ENCODE results near the gene SAMD11.

Gene SAMD11

GRCh38 chr1:899636-900317 lies 23.9 kb upstream of the SAMD11 start:
- H3K4me1 ChIP-seq, result peaks cover 0 to 9% (median 4%) of the 10 kb centered on the region in 4 donors
- H3K36me3 ChIP-seq, result no peaks in the 10 kb centered on the region
- intact Hi-C loops (cut with DNase I; ENCODE audit: low total_unique reads), result no loop called here
- no peaks in the 10 kb centered on the region for H3K9me3 ChIP-seq
- peaks cover 0 to 39% of the 10 kb centered on the region in 2 donors for H3K27me3 ChIP-seq
- DNase-seq, result no peak
- H3K27ac ChIP-seq, result no peak overlapping the region
- TF ChIP-seq, protein P1, sequence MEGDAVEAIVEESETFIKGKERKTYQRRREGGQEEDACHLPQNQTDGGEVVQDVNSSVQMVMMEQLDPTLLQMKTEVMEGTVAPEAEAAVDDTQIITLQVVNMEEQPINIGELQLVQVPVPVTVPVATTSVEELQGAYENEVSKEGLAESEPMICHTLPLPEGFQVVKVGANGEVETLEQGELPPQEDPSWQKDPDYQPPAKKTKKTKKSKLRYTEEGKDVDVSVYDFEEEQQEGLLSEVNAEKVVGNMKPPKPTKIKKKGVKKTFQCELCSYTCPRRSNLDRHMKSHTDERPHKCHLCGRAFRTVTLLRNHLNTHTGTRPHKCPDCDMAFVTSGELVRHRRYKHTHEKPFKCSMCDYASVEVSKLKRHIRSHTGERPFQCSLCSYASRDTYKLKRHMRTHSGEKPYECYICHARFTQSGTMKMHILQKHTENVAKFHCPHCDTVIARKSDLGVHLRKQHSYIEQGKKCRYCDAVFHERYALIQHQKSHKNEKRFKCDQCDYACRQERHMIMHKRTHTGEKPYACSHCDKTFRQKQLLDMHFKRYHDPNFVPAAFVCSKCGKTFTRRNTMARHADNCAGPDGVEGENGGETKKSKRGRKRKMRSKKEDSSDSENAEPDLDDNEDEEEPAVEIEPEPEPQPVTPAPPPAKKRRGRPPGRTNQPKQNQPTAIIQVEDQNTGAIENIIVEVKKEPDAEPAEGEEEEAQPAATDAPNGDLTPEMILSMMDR (IDR thresholded peaks at IDR 0.05), result no peak
- H3K4me3 ChIP-seq, result no peak overlapping the region

DNA sequence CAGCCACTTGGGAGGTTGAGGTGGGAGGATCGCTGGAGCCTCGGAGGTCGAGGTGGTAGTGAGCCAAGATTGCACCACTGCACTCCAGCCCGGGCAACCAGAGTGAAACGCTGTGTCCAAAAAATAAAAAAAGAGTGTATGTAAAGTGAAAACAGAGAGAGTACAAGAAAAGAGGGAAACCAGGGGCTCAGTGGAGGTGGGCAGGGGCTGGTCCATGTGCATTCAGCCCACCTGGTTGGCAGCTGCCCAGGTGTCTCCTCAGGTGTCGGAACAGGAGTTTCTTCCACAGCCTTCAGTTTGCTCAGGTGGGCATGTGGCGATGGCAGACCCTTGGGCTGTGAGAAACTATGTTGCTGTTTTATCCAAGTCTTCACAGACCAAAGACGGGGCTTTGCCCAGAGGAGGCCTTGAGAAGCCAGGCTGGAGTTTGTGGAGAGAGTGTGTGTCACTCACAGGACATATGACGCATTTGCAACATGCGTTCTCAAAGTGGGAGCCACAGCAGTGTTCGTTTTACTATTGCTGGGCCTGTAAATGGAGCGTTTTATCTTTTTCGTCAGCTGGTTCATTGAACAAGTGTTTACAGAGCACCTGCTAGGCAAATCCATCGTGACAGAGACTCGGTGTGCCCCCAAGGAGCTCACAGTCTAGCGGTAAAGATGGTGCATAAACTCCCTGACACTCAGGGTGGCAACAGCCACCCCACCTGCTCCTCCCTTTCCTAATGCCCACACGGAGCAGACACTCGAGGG lies 22.4 kb upstream of the SAMD11 start:
- H3K9me3 ChIP-seq, result no peaks in the 10 kb centered on the region
- H3K4me3 ChIP-seq, result no peak overlapping the region
- intact Hi-C loops (cut with DNase I; ENCODE audit: low total_unique reads), result no loop called here
- H3K27me3 ChIP-seq, result peaks cover 0 to 35% of the 10 kb centered on the region in 2 donors
- H3K27ac ChIP-seq, result no peak overlapping the region
- no peaks in the 10 kb centered on the region for H3K36me3 ChIP-seq
- TF ChIP-seq, protein P1 (IDR thresholded peaks at IDR 0.05), result no peak
- DNase-seq, result no peak
- peaks cover 0 to 23% (median 16%) of the 10 kb centered on the region in 4 donors for H3K4me1 ChIP-seq

- peaks cover 0 to 32% (median 20%) of the 10 kb centered on the region in 4 donors for H3K4me1 ChIP-seq
- H3K36me3 ChIP-seq, result no peaks in the 10 kb centered on the region
- TF ChIP-seq, protein P1 (IDR thresholded peaks at IDR 0.05), result no peak
- DNase-seq, result no peak
- H3K27ac ChIP-seq, result no peak overlapping the region
- intact Hi-C loops (cut with DNase I; ENCODE audit: low total_unique reads), result no loop called here
- no peaks in the 10 kb centered on the region for H3K9me3 ChIP-seq
- peaks cover 0 to 29% of the 10 kb centered on the region in 2 donors for H3K27me3 ChIP-seq
- H3K4me3 ChIP-seq, result no peak overlapping the region
These were observed 20.9 kb upstream of the SAMD11 start for GRCh38 chr1:902802-903201.

DNA sequence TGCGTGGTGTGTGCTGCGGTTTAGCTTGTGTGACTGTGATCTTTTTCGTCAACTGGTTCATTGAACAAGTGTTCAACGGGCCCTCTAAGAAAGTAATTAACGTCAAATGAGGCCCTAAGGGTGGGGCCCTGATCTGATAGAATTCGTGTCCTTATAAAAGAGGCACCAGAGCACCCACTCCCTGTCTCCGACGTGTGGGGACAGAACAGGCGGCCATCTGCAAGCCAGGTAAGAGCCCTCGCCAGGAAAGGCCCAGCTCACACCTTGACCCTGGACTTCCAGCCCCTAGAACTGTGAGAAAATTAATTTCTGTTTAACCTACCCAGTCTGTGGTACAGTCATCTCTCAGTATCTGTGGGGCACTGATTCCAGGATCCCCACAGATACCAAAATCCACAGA lies 20.4 kb upstream of the SAMD11 start:
- peaks cover 0 to 24% of the 10 kb centered on the region in 2 donors for H3K27me3 ChIP-seq

DNA sequence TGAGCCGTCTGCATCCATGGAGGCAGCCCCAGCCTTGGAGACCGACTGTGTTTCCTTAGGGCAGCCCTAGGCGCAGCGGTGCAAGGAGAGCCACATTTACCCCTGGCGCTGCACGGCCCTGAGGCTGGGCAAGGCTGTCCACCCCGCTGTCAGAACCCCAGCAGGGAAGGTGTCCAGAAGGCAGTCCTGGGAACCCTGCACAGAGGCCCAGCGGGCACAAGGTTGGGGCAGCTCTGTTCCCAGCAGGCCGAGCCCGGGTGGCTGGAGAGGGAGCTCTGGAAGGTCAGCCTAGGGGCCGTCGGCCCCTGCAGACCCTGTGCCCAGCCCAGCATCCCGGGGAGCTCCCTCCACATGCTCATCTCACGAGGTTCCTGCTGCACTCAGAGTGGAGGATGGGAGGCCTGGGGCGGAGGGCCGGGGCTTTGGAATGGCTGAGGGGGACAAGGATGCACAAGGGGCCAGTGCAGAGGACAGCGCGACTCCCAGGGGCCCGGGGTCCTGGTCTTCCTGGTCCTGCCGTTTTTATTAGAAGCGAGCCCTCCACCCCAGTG lies 19.9 kb upstream of the SAMD11 start:
- intact Hi-C loops (cut with DNase I; ENCODE audit: low total_unique reads), result loop anchor here (2.0 kb wide), 1 partner anchor 19 kb away; the partner anchor contains the start of gene SAMD11
- H3K4me1 ChIP-seq, result peaks cover 0 to 32% (median 20%) of the 10 kb centered on the region in 4 donors
- H3K36me3 ChIP-seq, result no peaks in the 10 kb centered on the region
- peaks cover 0 to 19% of the 10 kb centered on the region in 2 donors for H3K27me3 ChIP-seq
- TF ChIP-seq, protein P1 (IDR thresholded peaks at IDR 0.05), result no peak
- H3K27ac ChIP-seq, result peak overlapping the region; percentile 39 to 52
- H3K4me3 ChIP-seq, result peak overlapping the region; percentile 44 to 49
- DNase-seq, result peak in 1 of 2 donors; percentile 68
- H3K9me3 ChIP-seq, result no peaks in the 10 kb centered on the region

More for the DNA sequence above, 20.4 kb upstream of the SAMD11 start:
- TF ChIP-seq, protein P1 (IDR thresholded peaks at IDR 0.05), result no peak
- DNase-seq, result no peak
- Histone ChIP-seq H3K4me3 (no peak overlapping the region), H3K27ac (no peak overlapping the region), H3K36me3 (no peaks in the 10 kb centered on the region), H3K9me3 (no peaks in the 10 kb centered on the region), H3K4me1 (peaks cover 0 to 32% (median 20%) of the 10 kb centered on the region in 4 donors)
- intact Hi-C loops (cut with DNase I; ENCODE audit: low total_unique reads), result no loop called here
